ENCODE data around the gene ABCC9. TPM values are rescaled to one million over a fixed set of nuclear protein-coding genes. Genes with fewer than 3 reads are reported as not detected.

The ABCC9 gene
- total and polyA plus RNA-seq, 2 donors (not counting 3 experiments of a cell fraction or from before 2014, with no cell fraction given) = under 0.01 TPM; not detected in 1

DNA sequence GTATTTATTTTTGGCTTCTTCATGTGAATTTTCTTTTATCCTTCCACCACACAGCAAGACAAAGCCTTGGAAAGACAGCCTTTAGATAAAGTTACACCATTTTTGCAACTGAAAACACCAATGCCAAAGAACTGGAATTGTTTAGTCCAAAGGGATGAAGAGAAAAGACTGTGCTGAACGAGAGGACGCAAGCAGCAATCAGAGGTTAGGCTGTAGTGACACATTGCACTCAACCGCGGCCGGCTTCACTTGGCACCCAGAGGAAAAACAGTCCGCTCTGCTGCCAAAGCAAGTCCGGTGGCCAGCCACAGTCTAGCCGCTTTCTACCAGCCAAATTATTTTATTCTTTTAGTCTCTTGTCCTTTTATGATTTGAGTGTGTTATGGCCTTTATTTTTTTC is 117.6 kb downstream of the ABCC9 start:
- Histone ChIP-seq H3K27me3 (ENCODE audit: control insufficient read depth in 2 of 2, insufficient read depth in 2 of 2, low read length in 2 of 2) (no peaks in the 10 kb centered on the region), H3K9ac (replicated peaks; ENCODE audit: extremely low read depth, insufficient read depth, low read length) (no peak overlapping the region), H3K79me2 (ENCODE audit: control insufficient read depth, insufficient read depth, low read length) (no peaks in the 10 kb centered on the region), H3K9me1 (replicated peaks; ENCODE audit: control insufficient read depth, extremely low read depth, insufficient read depth, low read length) (no peaks in the 10 kb centered on the region), H4K20me1 (replicated peaks; ENCODE audit: control insufficient read depth, extremely low read depth, insufficient read depth, low read length) (no peaks in the 10 kb centered on the region), H3K4me1 (ENCODE audit: control insufficient read depth, extremely low read depth, insufficient read depth, low read length) (no peaks in the 10 kb centered on the region), H3K27ac (ENCODE audit: insufficient read depth, low read depth, low read length) (no peak overlapping the region), H3K4me2 (ENCODE audit: insufficient read depth, low read length) (no peak overlapping the region), H2AFZ (ENCODE audit: low read depth, low read length) (no peak overlapping the region), H3K36me3 (ENCODE audit: control insufficient read depth in 2 of 2, extremely low read depth in 1 of 2, insufficient read depth in 2 of 2, low read length in 2 of 2) (no peaks in the 10 kb centered on the region), H3K4me3 (replicated peaks in 1 of 3; ENCODE audit: insufficient read depth in 1 of 3, low read depth in 1 of 3, low read length in 3 of 3) (no peak overlapping the region), H3K9me3 (replicated peaks; ENCODE audit: control insufficient read depth, insufficient read depth, low read length) (no peaks in the 10 kb centered on the region)
- dilution Hi-C loops (cut with MboI; ENCODE audit: extremely low pct_ligation_motif_present, low sequenced_read_pairs) = no loop called here
- DNase-seq (ENCODE audit: low read depth, low spot score) (no peak), FAIRE-seq (no peak)
- CTCF ChIA-PET = no interaction called here
- no TSS peak for BruUV-seq (replicated peaks)
- POLR2A ChIA-PET = no interaction called here
- intact Hi-C loops (cut with micrococcal nuclease) = no loop called here
- no peak for TF ChIP-seq POLR2AphosphoS5 (IDR thresholded peaks at IDR 0.05; ENCODE audit: insufficient read depth, low read depth, low read length)
- TF ChIP-seq, protein P1, sequence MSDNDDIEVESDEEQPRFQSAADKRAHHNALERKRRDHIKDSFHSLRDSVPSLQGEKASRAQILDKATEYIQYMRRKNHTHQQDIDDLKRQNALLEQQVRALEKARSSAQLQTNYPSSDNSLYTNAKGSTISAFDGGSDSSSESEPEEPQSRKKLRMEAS (IDR thresholded peaks at IDR 0.05; ENCODE audit: insufficient read depth, insufficient read length) = no peak
- TF ChIP-seq FOS (IDR thresholded peaks at IDR 0.05; ENCODE audit: borderline replicate concordance, insufficient read depth, low read length) = no peak

DNA sequence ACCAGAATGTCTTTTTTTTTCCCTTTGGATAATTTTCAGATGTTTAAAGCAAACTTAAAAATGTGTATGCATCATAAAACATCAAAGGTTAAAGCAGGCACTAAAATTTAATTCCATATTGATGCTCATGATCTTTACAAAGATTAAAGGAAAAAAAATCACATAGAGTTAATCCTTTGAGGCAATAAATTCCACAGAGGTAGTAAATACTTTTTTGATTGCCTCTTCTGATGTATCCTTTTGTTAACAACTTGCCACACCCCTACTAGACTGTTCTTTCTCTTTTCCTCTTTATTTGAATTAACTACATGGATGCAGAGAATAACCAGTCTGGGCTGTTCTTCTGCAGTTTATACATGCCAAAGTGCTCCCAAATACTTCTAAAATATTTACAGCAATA is 121.5 kb downstream of the ABCC9 start:
- H3K4me2 ChIP-seq (ENCODE audit: insufficient read depth, low read length) = no peak overlapping the region
- CTCF ChIA-PET = no interaction called here
- dilution Hi-C loops (cut with MboI; ENCODE audit: extremely low pct_ligation_motif_present, low sequenced_read_pairs) = no loop called here

More for the DNA sequence above, 121.5 kb downstream of the ABCC9 start:
- H3K27ac ChIP-seq (ENCODE audit: insufficient read depth, low read depth, low read length) = no peak overlapping the region
- POLR2A ChIA-PET = no interaction called here
- no peaks in the 10 kb centered on the region for H3K9me1 ChIP-seq (replicated peaks; ENCODE audit: control insufficient read depth, extremely low read depth, insufficient read depth, low read length)
- no peaks in the 10 kb centered on the region for H3K79me2 ChIP-seq (ENCODE audit: control insufficient read depth, insufficient read depth, low read length)
- no peaks in the 10 kb centered on the region for H4K20me1 ChIP-seq (replicated peaks; ENCODE audit: control insufficient read depth, extremely low read depth, insufficient read depth, low read length)
- no peaks in the 10 kb centered on the region for H3K27me3 ChIP-seq (ENCODE audit: control insufficient read depth in 2 of 2, insufficient read depth in 2 of 2, low read length in 2 of 2)
- intact Hi-C loops (cut with micrococcal nuclease) = no loop called here
- no peak overlapping the region for H3K9ac ChIP-seq (replicated peaks; ENCODE audit: extremely low read depth, insufficient read depth, low read length)
- no peaks in the 10 kb centered on the region for H3K9me3 ChIP-seq (replicated peaks; ENCODE audit: control insufficient read depth, insufficient read depth, low read length)
- H2AFZ ChIP-seq (ENCODE audit: low read depth, low read length) = no peak overlapping the region
- BruUV-seq (replicated peaks) = no TSS peak
- H3K4me1 ChIP-seq (ENCODE audit: control insufficient read depth, extremely low read depth, insufficient read depth, low read length) = no peaks in the 10 kb centered on the region
- DNase-seq (ENCODE audit: low read depth, low spot score) (no peak), FAIRE-seq (no peak)
- H3K36me3 ChIP-seq (ENCODE audit: control insufficient read depth in 2 of 2, extremely low read depth in 1 of 2, insufficient read depth in 2 of 2, low read length in 2 of 2) = no peaks in the 10 kb centered on the region
- H3K4me3 ChIP-seq (replicated peaks in 1 of 3; ENCODE audit: insufficient read depth in 1 of 3, low read depth in 1 of 3, low read length in 3 of 3) = no peak overlapping the region
- TF ChIP-seq FOS (IDR thresholded peaks at IDR 0.05; ENCODE audit: borderline replicate concordance, insufficient read depth, low read length) = no peak
- TF ChIP-seq JUN (IDR thresholded peaks at IDR 0.05; ENCODE audit: borderline replicate concordance, insufficient read depth, insufficient read length, low read depth) = no peak
- TF ChIP-seq, protein P2, sequence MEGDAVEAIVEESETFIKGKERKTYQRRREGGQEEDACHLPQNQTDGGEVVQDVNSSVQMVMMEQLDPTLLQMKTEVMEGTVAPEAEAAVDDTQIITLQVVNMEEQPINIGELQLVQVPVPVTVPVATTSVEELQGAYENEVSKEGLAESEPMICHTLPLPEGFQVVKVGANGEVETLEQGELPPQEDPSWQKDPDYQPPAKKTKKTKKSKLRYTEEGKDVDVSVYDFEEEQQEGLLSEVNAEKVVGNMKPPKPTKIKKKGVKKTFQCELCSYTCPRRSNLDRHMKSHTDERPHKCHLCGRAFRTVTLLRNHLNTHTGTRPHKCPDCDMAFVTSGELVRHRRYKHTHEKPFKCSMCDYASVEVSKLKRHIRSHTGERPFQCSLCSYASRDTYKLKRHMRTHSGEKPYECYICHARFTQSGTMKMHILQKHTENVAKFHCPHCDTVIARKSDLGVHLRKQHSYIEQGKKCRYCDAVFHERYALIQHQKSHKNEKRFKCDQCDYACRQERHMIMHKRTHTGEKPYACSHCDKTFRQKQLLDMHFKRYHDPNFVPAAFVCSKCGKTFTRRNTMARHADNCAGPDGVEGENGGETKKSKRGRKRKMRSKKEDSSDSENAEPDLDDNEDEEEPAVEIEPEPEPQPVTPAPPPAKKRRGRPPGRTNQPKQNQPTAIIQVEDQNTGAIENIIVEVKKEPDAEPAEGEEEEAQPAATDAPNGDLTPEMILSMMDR (IDR thresholded peaks at IDR 0.05; ENCODE audit: extremely low read depth in 1 of 2, insufficient read depth in 1 of 2, low read depth in 1 of 2, low read length in 2 of 2) = no peak
- no peak for TF ChIP-seq POLR2AphosphoS5 (IDR thresholded peaks at IDR 0.05; ENCODE audit: insufficient read depth, low read depth, low read length)
